Endothelial cell of umbilical vein (primary cell): ENCODE results near the gene TICAM2. TPM values are rescaled to one million over a fixed set of nuclear protein-coding genes. Genes with fewer than 3 reads are reported as not detected.

Experiments used
- BruUV-seq: library from RNA; stranded (reverse); fragments of 400-500 nt; replicated peaks from 2 replicates; lab custom pipeline; 2021; lab: Mats Ljungman, UMichigan
- CTCF ChIA-PET: fragments of 300-600, 350-600 bp; sonication (Branson Sonifier 250); formaldehyde crosslinking; loops from one replicate; lab custom pipeline; 2021; ENCODE audit warnings: antibody characterized with exemption, inconsistent platforms; lab: Charles Lee
- POLR2A ChIA-PET: fragments of 300-600, 350-600 bp; sonication (Branson Sonifier 250); formaldehyde crosslinking; loops from one replicate; lab custom pipeline; 2021; ENCODE audit warnings: antibody characterized with exemption, inconsistent platforms; lab: Charles Lee
- DNase-seq: peaks from one replicate; pipeline ENCODE4 v3.0.0-alpha.2; 2011; ENCODE audit warnings: low read depth, low spot score
- FAIRE-seq: peaks from 2 replicates; lab custom pipeline; 2011; peaks lifted over from hg19 to GRCh38; lab: Jason Lieb, UNC
- H2AFZ ChIP-seq: 2 replicates; pipeline ENCODE4 v1.6.0; 2012; ENCODE audit warnings: low read depth, low read length, control low read depth, inconsistent platforms
- H3K27ac ChIP-seq: 2 replicates; pipeline ENCODE4 v1.5.1; 2011; ENCODE audit warnings: low read depth, mild to moderate bottlenecking, control low read depth, low read length, moderate library complexity; ENCODE audit not compliant: insufficient read depth
- H3K27me3 ChIP-seq, 2 experiments: 2 replicates each; pipeline versions ENCODE4 v1.6.0 to v1.6.1; 2011; ENCODE audit warnings: low read length in 2 of 2, mixed read lengths in 1 of 2; ENCODE audit not compliant: control insufficient read depth in 2 of 2, insufficient read depth in 2 of 2
- H3K36me3 ChIP-seq, 2 experiments: 2 replicates in 1 of 2; 3 replicates in 1 of 2; pipeline ENCODE4 v1.5.1; 2011; ENCODE audit warnings: low read length in 2 of 2, mild to moderate bottlenecking in 1 of 2, moderate library complexity in 1 of 2; ENCODE audit not compliant: control insufficient read depth in 2 of 2, insufficient read depth in 2 of 2; ENCODE audit errors: extremely low read depth in 1 of 2
- H3K4me1 ChIP-seq: 3 replicates; pipeline ENCODE4 v1.5.1; 2011; ENCODE audit warnings: mild to moderate bottlenecking, low read length; ENCODE audit not compliant: control insufficient read depth, insufficient read depth; ENCODE audit errors: extremely low read depth
- H3K4me2 ChIP-seq: 2 replicates; pipeline ENCODE4 v1.6.1; 2011; ENCODE audit warnings: low read length, control low read depth, mixed read lengths; ENCODE audit not compliant: insufficient read depth
- H3K4me3 ChIP-seq, 3 experiments: fragments of 200-600 bp in 1 of 3; sonication (generic), shearing (Covaris generic) in 1 of 3; replicated peaks in 1 of 3; 2 replicates each; pipeline ENCODE4 v1.5.1; 2011 to 2016; ENCODE audit warnings: control low read depth in 3 of 3, low read length in 3 of 3, mild to moderate bottlenecking in 2 of 3, inconsistent platforms in 1 of 3, low read depth in 1 of 3, moderate library complexity in 1 of 3; ENCODE audit not compliant: insufficient read depth in 1 of 3
- H3K79me2 ChIP-seq: 2 replicates; pipeline ENCODE4 v1.6.0; 2012; ENCODE audit warnings: low read length, inconsistent platforms; ENCODE audit not compliant: control insufficient read depth, insufficient read depth
- H3K9ac ChIP-seq: replicated peaks from 2 replicates; pipeline ENCODE3; 2011; ENCODE audit warnings: low read length, control low read depth; ENCODE audit not compliant: insufficient read depth; ENCODE audit errors: extremely low read depth
- H3K9me1 ChIP-seq: replicated peaks from 3 replicates; pipeline ENCODE4 v1.6.0; 2011; ENCODE audit warnings: mild to moderate bottlenecking, low read length; ENCODE audit not compliant: control insufficient read depth, insufficient read depth; ENCODE audit errors: extremely low read depth
- H3K9me3 ChIP-seq: replicated peaks from 2 replicates; pipeline ENCODE4 v1.5.1; 2012; ENCODE audit warnings: low read length, inconsistent platforms; ENCODE audit not compliant: control insufficient read depth, insufficient read depth
- H4K20me1 ChIP-seq: replicated peaks from 2 replicates; pipeline ENCODE3; 2011; ENCODE audit warnings: mild to moderate bottlenecking, low read length; ENCODE audit not compliant: control insufficient read depth, insufficient read depth; ENCODE audit errors: extremely low read depth
- EZH2 ChIP-seq: IDR thresholded peaks from 2 replicates; pipeline ENCODE4 v1.6.1; 2012; ENCODE audit warnings: borderline replicate concordance, low read depth, mild to moderate bottlenecking, moderate library complexity, low read length, inconsistent platforms; ENCODE audit not compliant: severe bottlenecking
- FOS ChIP-seq: IDR thresholded peaks from 2 replicates; pipeline ENCODE4 v1.6.1; 2011; ENCODE audit warnings: mild to moderate bottlenecking, low read length, moderate library complexity, borderline replicate concordance; ENCODE audit not compliant: insufficient read depth
- POLR2A ChIP-seq: IDR thresholded peaks from 2 replicates; pipeline ENCODE4 v1.6.1; 2012; ENCODE audit warnings: low read depth, mild to moderate bottlenecking, control low read depth, low read length
- POLR2AphosphoS5 ChIP-seq: IDR thresholded peaks from 2 replicates; pipeline ENCODE4 v1.6.1; 2012; ENCODE audit warnings: low read depth, mild to moderate bottlenecking, control low read depth, low read length, moderate library complexity; ENCODE audit not compliant: insufficient read depth
- dilution Hi-C: fragments of 300-500 bp; cut with MboI; formaldehyde crosslinking; loops from one replicate; pipeline ENCODE4 v1.15.0; 2019; ENCODE audit warnings: low sequenced_read_pairs; ENCODE audit not compliant: extremely low pct_ligation_motif_present
- intact Hi-C: fragments of 100-400 bp; cut with micrococcal nuclease; formaldehyde crosslinking; loops from one replicate; pipeline ENCODE4 v1.10.0; 2022
- polyA plus RNA-seq, 4 experiments: library from polyadenylated mRNA; depleted of rRNA in 3 of 4; stranded (reverse) in 3 of 4; unstranded in 1 of 4; fragments of >200 nt; gene quantifications; 2 replicates each; pipeline versions ENCODE4 v1.2.1 to v1.2.3, GENCODE V29; 2011 to 2012; ENCODE audit warnings: missing spikeins in 1 of 4
- total RNA-seq: library from RNA; stranded (reverse); gene quantifications from 2 replicates; pipeline ENCODE4 v1.2.3, GENCODE V29; 2021

Gene TICAM2
- total and polyA plus RNA-seq, 2 donors (not counting 3 experiments of a cell fraction or from before 2014, with no cell fraction given): 0.18 to 3.5 TPM

GRCh38 chr5:115544043-115544435, 58.2 kb downstream of the TICAM2 start:
- Histone ChIP-seq H3K27ac (peak overlapping the region; percentile 89), H3K36me3 (peaks cover 0 to 5% of the 10 kb centered on the region in 2 experiments), H2AFZ (no peak overlapping the region), H3K9me3 (no peaks in the 10 kb centered on the region), H3K9ac (peak overlapping the region; percentile 93), H3K9me1 (no peaks in the 10 kb centered on the region), H3K4me3 (peak overlapping the region; percentile 90 to 99 (median 97)), H3K27me3 (no peaks in the 10 kb centered on the region), H3K4me1 (peaks cover 25% of the 10 kb centered on the region), H3K4me2 (peak overlapping the region; percentile 99), H3K79me2 (peaks cover 49% of the 10 kb centered on the region), H4K20me1 (peaks cover 29% of the 10 kb centered on the region)
- ChIA-PET POLR2A (interaction anchor here (0.7 to 2.1 kb wide), 9 partner anchors 9 to 234 kb away, joined by 3 to 10 read pairs (median 3); no protein-coding TSS in a partner anchor), CTCF (interaction anchor here (0.8 to 5.5 kb wide), 10 partner anchors 10 to 234 kb away, joined by 3 to 45 read pairs (median 4); no protein-coding TSS in a partner anchor)
- FAIRE-seq (no peak), DNase-seq (peak; percentile 65)
- intact Hi-C loops: loop anchor here (1.0 to 5.0 kb wide), 10 partner anchors 14 to 298 kb away; partner anchors contain the start of genes AP3S1, ATG12 and TMED7
- TF ChIP-seq FOS (no peak), POLR2A (peak; percentile 33)
- dilution Hi-C loops: loop anchor here (25.0 kb wide), 1 partner anchor 232 kb away; no protein-coding TSS in a partner anchor
- no TSS peak for BruUV-seq

DNA sequence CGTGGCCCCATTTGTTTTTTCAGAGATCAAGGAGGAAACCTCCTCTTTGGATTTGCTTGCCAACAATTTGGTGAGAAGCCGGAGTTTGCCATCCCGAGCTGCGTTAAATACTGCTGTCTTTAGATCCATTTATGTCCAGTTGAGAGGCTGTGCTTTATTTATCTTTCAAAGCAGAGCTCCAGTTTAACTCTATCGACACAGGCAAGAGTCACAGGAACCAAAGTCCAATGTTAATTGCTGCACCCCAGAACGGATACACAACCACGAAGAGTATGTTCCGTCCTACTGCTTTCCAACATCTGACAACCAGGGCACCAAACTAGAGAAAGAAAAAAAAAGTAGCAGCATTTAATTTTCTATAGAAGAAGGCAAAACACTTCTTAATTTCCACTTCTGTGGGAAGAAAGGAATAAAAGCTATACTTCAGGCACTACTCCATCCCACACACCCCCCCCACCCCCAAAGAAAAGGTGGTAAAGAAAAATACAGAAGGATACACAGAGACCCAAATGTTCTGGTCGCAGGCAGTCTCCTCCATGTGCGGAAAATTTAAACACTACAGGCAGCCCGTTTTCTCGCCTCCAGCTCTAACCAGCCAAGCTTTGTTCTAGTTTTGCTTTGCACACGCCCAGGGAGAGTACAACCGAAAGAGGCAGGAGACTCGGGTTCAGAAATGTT, 58.8 kb downstream of the TICAM2 start:
- Histone ChIP-seq H3K27me3 (no peaks in the 10 kb centered on the region), H3K79me2 (peaks cover 55% of the 10 kb centered on the region), H3K4me2 (peak overlapping the region; percentile 99), H3K4me1 (peaks cover 25% of the 10 kb centered on the region), H3K36me3 (peaks cover 0 to 10% of the 10 kb centered on the region in 2 experiments), H3K4me3 (peak overlapping the region; percentile 90 to 99 (median 97)), H3K9ac (peak overlapping the region; percentile 93), H3K9me3 (no peaks in the 10 kb centered on the region), H3K9me1 (no peaks in the 10 kb centered on the region), H4K20me1 (peaks cover 34% of the 10 kb centered on the region), H3K27ac (peak overlapping the region; percentile 89), H2AFZ (no peak overlapping the region)
- TF ChIP-seq POLR2AphosphoS5: no peak
- no peak for TF ChIP-seq EZH2
- no peak for TF ChIP-seq FOS
- BruUV-seq: TSS peak; percentile 35
- FAIRE-seq (no peak), DNase-seq (no peak)
- ChIA-PET CTCF (interaction anchor here (0.7 to 5.5 kb wide), 9 partner anchors 9 to 234 kb away, joined by 3 to 45 read pairs (median 4); no protein-coding TSS in a partner anchor), POLR2A (interaction anchor here (0.8 to 2.1 kb wide), 6 partner anchors 11 to 336 kb away, joined by 3 to 10 read pairs (median 4); no protein-coding TSS in a partner anchor)
- dilution Hi-C loops: loop anchor here (25.0 kb wide), 1 partner anchor 231 kb away; no protein-coding TSS in a partner anchor
- intact Hi-C loops: loop anchor here (1.0 to 5.0 kb wide), 10 partner anchors 15 to 299 kb away; partner anchors contain the start of genes AP3S1, ATG12 and TMED7
